Panc1 (cell line): ENCODE results near the gene ALOX15B. TPM values are rescaled to one million over a fixed set of nuclear protein-coding genes. Genes with fewer than 3 reads are reported as not detected.

Source experiments
- ATAC-seq: fragments of 200-7000 bp; cut with Tn5 transposase; 2 replicates; pipeline ENCODE4 v1.9.1; 2020; ENCODE audit warnings: mild to moderate bottlenecking, moderate library complexity
- BruUV-seq: library from RNA; stranded (reverse); fragments of 400-500 nt; replicated peaks from 2 replicates; lab custom pipeline; 2021; lab: Mats Ljungman, UMichigan
- CTCF ChIA-PET: fragments of 300-600 bp; sonication (Branson Sonifier 250); formaldehyde crosslinking; loops from one replicate; lab custom pipeline; 2022; ENCODE audit warnings: antibody characterized with exemption; lab: Charles Lee
- POLR2A ChIA-PET: fragments of 300-600 bp; sonication (Branson Sonifier 250); formaldehyde crosslinking; loops from one replicate; lab custom pipeline; 2022; ENCODE audit warnings: antibody characterized with exemption; lab: Charles Lee
- DNase-seq: peaks from one replicate; pipeline ENCODE4 v3.0.0-alpha.2; 2010; ENCODE audit warnings: low read depth, low spot score
- H3K27ac ChIP-seq: 2 replicates; pipeline ENCODE4 v1.5.1; 2011; ENCODE audit warnings: mild to moderate bottlenecking, low read length, inconsistent platforms
- H3K27me3 ChIP-seq: fragments of 200-500 bp; sonication (Bioruptor generic); 2 replicates; pipeline ENCODE4 v1.6.0; 2014; ENCODE audit warnings: low read length, inconsistent platforms; ENCODE audit not compliant: control insufficient read depth, insufficient read depth
- H3K36me3 ChIP-seq: fragments of 200-500 bp; sonication (Bioruptor generic); 2 replicates; pipeline ENCODE4 v1.5.1; 2014; ENCODE audit warnings: inconsistent platforms, mild to moderate bottlenecking, low read length, moderate library complexity; ENCODE audit not compliant: control insufficient read depth, insufficient read depth
- H3K4me1 ChIP-seq: 2 replicates; pipeline ENCODE4 v1.5.1; 2011; ENCODE audit warnings: inconsistent platforms, mild to moderate bottlenecking, low read length, moderate library complexity; ENCODE audit not compliant: control insufficient read depth, insufficient read depth
- H3K4me3 ChIP-seq, 2 experiments: 2 replicates each; pipeline ENCODE4 v1.5.1; 2011 to 2012; ENCODE audit warnings: low read depth in 2 of 2, low read length in 2 of 2, mild to moderate bottlenecking in 2 of 2, inconsistent platforms in 1 of 2, moderate library complexity in 1 of 2
- H3K9me3 ChIP-seq: fragments of 200-500 bp; sonication (Bioruptor generic); 2 replicates; pipeline ENCODE4 v1.5.1; 2014; ENCODE audit warnings: low read depth, mild to moderate bottlenecking, inconsistent platforms, low read length, moderate library complexity; ENCODE audit not compliant: control insufficient read depth, insufficient read depth
- POLR2AphosphoS5 ChIP-seq: IDR thresholded peaks from 2 replicates; pipeline ENCODE4 v1.6.1; 2012; ENCODE audit warnings: mild to moderate bottlenecking, low read depth, low read length, moderate library complexity
- SIN3A ChIP-seq: IDR thresholded peaks from 2 replicates; pipeline ENCODE4 v1.6.1; 2012; ENCODE audit warnings: low read depth, mild to moderate bottlenecking, low read length, moderate library complexity, borderline replicate concordance; ENCODE audit not compliant: insufficient read depth
- TCF7L2 ChIP-seq: IDR thresholded peaks from 2 replicates; pipeline ENCODE4 v1.6.1; 2011; ENCODE audit warnings: mild to moderate bottlenecking, low read depth, low read length, inconsistent platforms
- in situ Hi-C: cut with HindIII; loops from 2 replicates; pipeline ENCODE4 v1.10.0; 2016; ENCODE audit warnings: low sequenced_read_pairs, low pct_unique_long_range_greater_than_20kb
- intact Hi-C: fragments of 100-400 bp; cut with micrococcal nuclease; formaldehyde crosslinking; loops from one replicate; pipeline ENCODE4 v1.10.0; 2022; ENCODE audit not compliant: unreplicated experiment
- total RNA-seq: library from RNA; stranded (reverse); gene quantifications from one replicate; pipeline ENCODE4 v1.2.1, GENCODE V29; 2021; ENCODE audit not compliant: unreplicated experiment
- TF ChIP-seq, protein P1 (sequence below), 2 experiments: IDR thresholded peaks; 2 replicates each; pipeline ENCODE4 v1.6.1; 2011 to 2012; ENCODE audit warnings: low read depth in 2 of 2, control low read depth in 1 of 2, low read length in 1 of 2, mild to moderate bottlenecking in 1 of 2, moderate library complexity in 1 of 2; ENCODE audit not compliant: insufficient read depth in 1 of 2
- TF ChIP-seq, protein P2 (sequence below): fragments of 450-650 bp; IDR thresholded peaks from 2 replicates; pipeline ENCODE4 v1.5.1; 2017; ENCODE audit warnings: mild to moderate bottlenecking

ALOX15B gene
- total RNA-seq, 1 experiment from 2014 or later, result not detected

DNA sequence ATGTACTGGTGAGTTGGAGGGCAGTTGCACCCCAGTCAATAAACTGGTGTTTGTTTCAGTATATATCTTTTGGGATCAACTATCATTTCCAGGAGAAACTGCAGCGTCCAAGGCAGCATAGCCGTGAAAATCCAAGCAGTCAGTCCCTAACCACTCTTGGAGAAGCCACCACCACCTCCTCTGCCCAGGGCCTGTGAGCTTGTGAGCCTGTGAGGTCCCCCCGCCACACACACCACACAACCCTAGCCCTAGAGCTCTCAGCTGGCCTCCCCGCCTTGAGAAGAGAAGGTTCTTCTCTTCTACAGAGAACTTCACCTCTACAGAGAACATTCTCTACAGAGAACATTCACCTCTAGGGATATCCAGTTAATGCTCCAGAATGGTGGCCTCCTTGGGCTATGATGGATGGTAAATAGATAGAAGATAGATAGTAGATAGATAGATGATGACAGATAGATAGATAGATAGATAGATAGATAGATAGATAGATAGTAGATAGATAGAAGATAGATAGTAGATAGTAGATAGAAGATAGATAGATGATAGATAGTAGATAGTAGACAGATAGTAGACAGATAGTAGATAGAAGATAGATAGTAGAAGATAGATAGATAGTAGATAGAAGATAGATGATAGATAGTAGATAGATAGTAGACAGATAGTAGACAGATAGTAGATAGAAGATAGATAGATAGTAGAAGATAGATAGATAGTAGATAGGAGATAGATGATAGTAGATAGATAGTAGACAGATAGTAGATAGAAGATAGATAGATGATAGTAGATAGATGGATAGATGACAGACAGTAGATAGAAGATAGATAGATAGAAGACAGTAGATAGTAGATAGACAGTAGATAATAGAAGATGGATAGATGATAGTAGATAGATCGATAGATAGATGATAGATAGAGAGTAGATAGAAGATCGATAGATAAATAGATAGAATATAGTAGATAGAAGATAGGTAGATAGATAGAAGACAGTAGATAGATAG is 13.7 kb downstream of the ALOX15B start:
- ChIA-PET POLR2A (no interaction called here), CTCF (no interaction called here)

DNA sequence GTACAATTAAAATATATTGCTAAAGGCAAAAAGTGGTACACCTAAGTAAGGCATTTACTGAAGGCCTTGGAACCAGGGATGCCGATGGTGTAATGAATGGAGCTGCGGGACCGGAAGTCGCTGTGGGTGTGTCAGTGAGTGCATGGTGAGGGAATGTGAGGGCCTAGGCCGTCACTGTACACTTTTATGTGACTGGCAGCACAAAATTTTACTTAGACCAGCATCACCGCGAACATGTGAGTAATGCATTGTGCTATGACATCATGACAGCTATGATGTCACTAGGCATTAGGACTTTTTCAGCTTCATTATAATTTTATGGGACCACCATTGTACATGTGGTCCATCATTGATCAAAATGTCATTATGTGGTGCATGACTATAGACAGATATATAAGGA is 14.7 kb downstream of the ALOX15B start:
- in situ Hi-C loops, result no loop called here

More for the DNA sequence above, 13.7 kb downstream of the ALOX15B start:
- ATAC-seq (no peak), DNase-seq (no peak)
- Histone ChIP-seq H3K27ac (no peak overlapping the region), H3K27me3 (no peaks in the 10 kb centered on the region), H3K9me3 (no peaks in the 10 kb centered on the region), H3K4me3 (no peak overlapping the region), H3K36me3 (no peaks in the 10 kb centered on the region), H3K4me1 (no peaks in the 10 kb centered on the region)
- TF ChIP-seq, protein P1, sequence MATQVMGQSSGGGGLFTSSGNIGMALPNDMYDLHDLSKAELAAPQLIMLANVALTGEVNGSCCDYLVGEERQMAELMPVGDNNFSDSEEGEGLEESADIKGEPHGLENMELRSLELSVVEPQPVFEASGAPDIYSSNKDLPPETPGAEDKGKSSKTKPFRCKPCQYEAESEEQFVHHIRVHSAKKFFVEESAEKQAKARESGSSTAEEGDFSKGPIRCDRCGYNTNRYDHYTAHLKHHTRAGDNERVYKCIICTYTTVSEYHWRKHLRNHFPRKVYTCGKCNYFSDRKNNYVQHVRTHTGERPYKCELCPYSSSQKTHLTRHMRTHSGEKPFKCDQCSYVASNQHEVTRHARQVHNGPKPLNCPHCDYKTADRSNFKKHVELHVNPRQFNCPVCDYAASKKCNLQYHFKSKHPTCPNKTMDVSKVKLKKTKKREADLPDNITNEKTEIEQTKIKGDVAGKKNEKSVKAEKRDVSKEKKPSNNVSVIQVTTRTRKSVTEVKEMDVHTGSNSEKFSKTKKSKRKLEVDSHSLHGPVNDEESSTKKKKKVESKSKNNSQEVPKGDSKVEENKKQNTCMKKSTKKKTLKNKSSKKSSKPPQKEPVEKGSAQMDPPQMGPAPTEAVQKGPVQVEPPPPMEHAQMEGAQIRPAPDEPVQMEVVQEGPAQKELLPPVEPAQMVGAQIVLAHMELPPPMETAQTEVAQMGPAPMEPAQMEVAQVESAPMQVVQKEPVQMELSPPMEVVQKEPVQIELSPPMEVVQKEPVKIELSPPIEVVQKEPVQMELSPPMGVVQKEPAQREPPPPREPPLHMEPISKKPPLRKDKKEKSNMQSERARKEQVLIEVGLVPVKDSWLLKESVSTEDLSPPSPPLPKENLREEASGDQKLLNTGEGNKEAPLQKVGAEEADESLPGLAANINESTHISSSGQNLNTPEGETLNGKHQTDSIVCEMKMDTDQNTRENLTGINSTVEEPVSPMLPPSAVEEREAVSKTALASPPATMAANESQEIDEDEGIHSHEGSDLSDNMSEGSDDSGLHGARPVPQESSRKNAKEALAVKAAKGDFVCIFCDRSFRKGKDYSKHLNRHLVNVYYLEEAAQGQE (IDR thresholded peaks at IDR 0.05; ENCODE audit: insufficient read depth in 1 of 2, low read depth in 2 of 2, low read length in 1 of 2), result no peak
- TF ChIP-seq SIN3A (no peak), POLR2AphosphoS5 (no peak), TCF7L2 (no peak)
- TF ChIP-seq, protein P2, sequence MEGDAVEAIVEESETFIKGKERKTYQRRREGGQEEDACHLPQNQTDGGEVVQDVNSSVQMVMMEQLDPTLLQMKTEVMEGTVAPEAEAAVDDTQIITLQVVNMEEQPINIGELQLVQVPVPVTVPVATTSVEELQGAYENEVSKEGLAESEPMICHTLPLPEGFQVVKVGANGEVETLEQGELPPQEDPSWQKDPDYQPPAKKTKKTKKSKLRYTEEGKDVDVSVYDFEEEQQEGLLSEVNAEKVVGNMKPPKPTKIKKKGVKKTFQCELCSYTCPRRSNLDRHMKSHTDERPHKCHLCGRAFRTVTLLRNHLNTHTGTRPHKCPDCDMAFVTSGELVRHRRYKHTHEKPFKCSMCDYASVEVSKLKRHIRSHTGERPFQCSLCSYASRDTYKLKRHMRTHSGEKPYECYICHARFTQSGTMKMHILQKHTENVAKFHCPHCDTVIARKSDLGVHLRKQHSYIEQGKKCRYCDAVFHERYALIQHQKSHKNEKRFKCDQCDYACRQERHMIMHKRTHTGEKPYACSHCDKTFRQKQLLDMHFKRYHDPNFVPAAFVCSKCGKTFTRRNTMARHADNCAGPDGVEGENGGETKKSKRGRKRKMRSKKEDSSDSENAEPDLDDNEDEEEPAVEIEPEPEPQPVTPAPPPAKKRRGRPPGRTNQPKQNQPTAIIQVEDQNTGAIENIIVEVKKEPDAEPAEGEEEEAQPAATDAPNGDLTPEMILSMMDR, result no peak
- BruUV-seq, result no TSS peak
- intact Hi-C loops, result loop anchor here (10.0 kb wide), 1 partner anchor 58 kb away; no protein-coding TSS in a partner anchor
- in situ Hi-C loops, result no loop called here

More for the DNA sequence above, 14.7 kb downstream of the ALOX15B start:
- Histone ChIP-seq H3K36me3 (no peaks in the 10 kb centered on the region), H3K4me1 (peaks cover 4% of the 10 kb centered on the region), H3K27ac (no peak overlapping the region), H3K27me3 (no peaks in the 10 kb centered on the region; the same call in 1 of the 2 replicates), H3K9me3 (no peaks in the 10 kb centered on the region), H3K4me3 (no peak overlapping the region)
- intact Hi-C loops, result loop anchor here (10.0 kb wide), 1 partner anchor 59 kb away; no protein-coding TSS in a partner anchor
- POLR2A ChIA-PET, result no interaction called here
- BruUV-seq, result no TSS peak
- DNase-seq (no peak), ATAC-seq (no peak)
- CTCF ChIA-PET, result no interaction called here
- TF ChIP-seq POLR2AphosphoS5 (no peak), SIN3A (no peak), TCF7L2 (no peak)
- TF ChIP-seq, protein P1 (IDR thresholded peaks at IDR 0.05; ENCODE audit: insufficient read depth in 1 of 2, low read depth in 2 of 2, low read length in 1 of 2), result no peak
- TF ChIP-seq, protein P2, result no peak
